Stimulated activated effector memory CD8-positive, alpha-beta T cell treated with anti-CD3 and anti-CD28 coated beads, Interleukin-12 subunit alpha, Interleukin-12 subunit beta, amount 100 ng/mL, for 72 hours (primary cell): ENCODE results near the gene IL22RA2.
"Not testable (repeated sequence)": the region's sequence is repeated elsewhere in the genome, so short reads cannot be mapped to it uniquely, and the experiment has no call there.

Source experiments
- ATAC-seq: fragments of 150-1000 bp; cut with Tn5 transposase; 2 replicates; pipeline ENCODE4 v1.10.0; 2021
- DNase-seq, 2 donors: peaks; one replicate each; pipeline ENCODE4 v3.0.0; 2021 to 2022; ENCODE audit warnings: low spot score in 2 of 2
- H3K27ac Mint-ChIP-seq: one replicate; pipeline ENCODE4 v1.8.0; 2022; ENCODE audit warnings: mild to moderate bottlenecking, mixed read lengths
- H3K36me3 Mint-ChIP-seq: one replicate; pipeline ENCODE4 v1.8.0; 2022; ENCODE audit warnings: mild to moderate bottlenecking, mixed read lengths
- H3K4me1 Mint-ChIP-seq: one replicate; pipeline ENCODE4 v1.8.0; 2022; ENCODE audit warnings: mixed read lengths
- H3K4me3 Mint-ChIP-seq: one replicate; pipeline ENCODE4 v1.8.0; 2022; ENCODE audit warnings: mild to moderate bottlenecking, mixed read lengths
- H3K9me3 Mint-ChIP-seq: one replicate; pipeline ENCODE4 v1.8.0; 2022; ENCODE audit warnings: mixed read lengths

IL22RA2 gene, protein sequence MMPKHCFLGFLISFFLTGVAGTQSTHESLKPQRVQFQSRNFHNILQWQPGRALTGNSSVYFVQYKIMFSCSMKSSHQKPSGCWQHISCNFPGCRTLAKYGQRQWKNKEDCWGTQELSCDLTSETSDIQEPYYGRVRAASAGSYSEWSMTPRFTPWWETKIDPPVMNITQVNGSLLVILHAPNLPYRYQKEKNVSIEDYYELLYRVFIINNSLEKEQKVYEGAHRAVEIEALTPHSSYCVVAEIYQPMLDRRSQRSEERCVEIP

DNA sequence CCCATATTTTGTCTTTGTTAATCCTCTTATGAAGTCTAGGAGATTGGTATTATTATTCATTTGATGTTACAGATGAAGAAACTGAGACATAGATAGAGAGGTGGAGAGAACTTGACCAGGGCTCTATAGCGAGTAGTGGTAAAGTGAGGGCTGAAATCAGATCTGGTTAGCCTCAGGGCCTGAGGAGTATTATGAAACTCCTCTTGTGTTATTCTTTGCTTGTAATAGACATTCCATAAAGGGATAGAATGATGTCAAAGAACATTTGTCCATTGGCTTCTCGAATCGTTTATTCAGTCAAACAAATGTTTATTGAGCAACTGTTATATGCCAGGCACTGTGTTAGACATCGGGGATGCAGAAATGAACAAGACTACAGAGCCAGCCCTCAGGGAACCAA lies at the start of gene IL22RA2:
Gene IL22RA2, minus strand, starts transcription at position 144 of the 400 bp plus-strand sequence. CDS start 11,895 bp downstream, outside the sequence.
- ATAC-seq (no peak), DNase-seq (no peak)
- Mint-ChIP-seq H3K27ac (no peak within 1 kb of the TSS), H3K9me3 (peaks cover 3% of the 10 kb centered on the region), H3K36me3 (no peaks in the 10 kb centered on the region), H3K4me1 (peaks cover under 1% of the 10 kb centered on the region), H3K4me3 (no peak within 1 kb of the TSS)

DNA sequence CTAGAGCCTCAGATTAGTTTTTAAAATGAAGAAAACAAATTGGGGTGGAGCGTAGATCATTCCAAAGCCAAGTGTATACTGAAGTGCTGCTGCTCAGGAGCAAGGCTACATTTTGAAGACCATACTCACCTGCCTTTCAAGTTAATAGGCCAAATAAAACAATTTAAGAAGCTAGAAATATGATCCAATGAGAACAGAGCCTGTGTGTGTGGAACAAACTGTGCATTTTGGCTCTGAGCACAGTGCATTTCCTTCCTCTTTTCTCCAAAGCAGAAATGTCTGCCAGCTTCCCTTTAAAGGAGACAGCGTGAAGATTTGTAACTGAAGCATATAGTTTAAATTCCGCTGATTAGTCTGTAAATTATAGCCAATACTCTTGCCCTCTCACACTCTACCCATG lies 48.9 kb upstream of the IL22RA2 start:
- Mint-ChIP-seq H3K9me3 (no peaks in the 10 kb centered on the region), H3K27ac (no peak overlapping the region), H3K4me1 (peaks cover 52% of the 10 kb centered on the region), H3K4me3 (no peak overlapping the region), H3K36me3 (peaks cover 11% of the 10 kb centered on the region)
- DNase-seq (no peak), ATAC-seq (no peak)

DNA sequence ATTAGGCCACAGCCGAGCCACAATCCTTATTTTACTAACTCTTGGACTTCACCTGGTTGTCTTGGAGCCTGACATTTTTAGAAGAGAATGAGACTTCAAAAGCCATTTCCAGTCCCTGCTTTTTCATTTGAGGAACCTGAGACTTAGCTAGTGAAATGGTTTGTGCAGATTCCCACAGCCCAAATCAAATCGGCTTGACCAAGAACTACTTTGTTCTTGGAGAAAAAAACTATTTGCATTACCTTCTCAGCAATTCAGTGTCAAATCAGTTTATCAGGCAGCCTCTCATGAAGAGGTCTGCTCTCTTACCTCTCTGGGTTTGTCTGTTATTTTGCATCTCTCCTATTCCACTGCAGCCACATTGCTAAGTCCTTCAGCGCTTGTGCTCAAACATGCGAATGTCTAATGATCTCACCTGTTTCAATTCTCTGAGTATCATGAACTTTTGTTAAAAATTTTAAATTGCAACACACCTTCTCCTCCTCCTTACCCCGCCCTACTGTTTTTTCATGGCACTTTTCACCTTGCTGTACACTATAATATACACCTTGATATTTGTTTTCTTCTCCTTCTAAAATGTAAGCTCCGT lies 46.3 kb upstream of the IL22RA2 start:
- DNase-seq (no peak), ATAC-seq (no peak)
- peaks cover 58% of the 10 kb centered on the region for H3K4me1 Mint-ChIP-seq
- peak overlapping the region; percentile 96 for H3K27ac Mint-ChIP-seq
- no peaks in the 10 kb centered on the region for H3K9me3 Mint-ChIP-seq
- peaks cover 11% of the 10 kb centered on the region for H3K36me3 Mint-ChIP-seq
- H3K4me3 Mint-ChIP-seq, result peak overlapping the region; percentile 84

DNA sequence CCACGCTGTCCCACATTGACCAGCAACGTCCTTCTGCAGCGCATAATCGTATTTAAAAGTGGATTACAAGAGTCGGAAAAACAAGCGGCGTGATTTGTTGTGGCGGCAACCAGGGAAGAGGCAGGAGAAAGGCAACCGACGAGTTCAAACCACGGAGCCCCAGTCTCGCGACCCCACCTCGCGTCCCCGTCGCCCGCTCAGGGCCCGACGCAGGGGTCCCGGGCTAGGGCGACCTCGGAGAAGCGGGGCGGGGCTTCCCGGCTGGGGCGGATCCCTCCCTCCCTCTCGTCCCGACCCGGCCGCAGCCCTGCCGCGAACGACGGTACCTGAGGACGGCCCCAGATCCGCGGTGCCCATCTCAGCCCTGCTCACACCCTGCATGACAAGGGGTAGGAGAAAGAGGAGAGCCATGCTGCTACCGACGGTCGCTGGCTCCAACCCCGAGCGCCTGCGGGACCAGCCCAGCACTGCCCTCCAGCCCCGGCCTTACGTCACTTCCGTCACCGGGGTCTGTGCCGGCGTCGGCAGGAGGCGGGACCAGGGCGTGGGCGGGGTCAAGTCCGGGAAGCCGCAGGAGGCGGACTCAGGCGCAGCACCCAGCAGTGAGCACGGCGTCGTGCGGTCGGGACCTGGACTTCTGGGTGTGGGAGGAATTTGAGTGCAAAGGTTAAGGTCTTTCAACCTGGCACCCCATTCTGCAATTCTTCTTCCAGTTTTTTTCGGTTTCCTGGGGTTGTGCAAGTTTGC lies 45.6 kb upstream of the IL22RA2 start, which contains the start of gene IFNGR1:
Gene IFNGR1, minus strand, starts transcription at position 469 of the 747 bp plus-strand sequence. Its CDS starts 58 bp downstream, at position 411.
- ATAC-seq (peak; percentile 86), DNase-seq (peak; percentile 93 to 98)
- Mint-ChIP-seq H3K27ac (peak within 1 kb of the TSS; percentile 96), H3K4me1 (peaks cover 58% of the 10 kb centered on the region), H3K4me3 (peak within 1 kb of the TSS; percentile 84), H3K36me3 (peaks cover 11% of the 10 kb centered on the region), H3K9me3 (no peaks in the 10 kb centered on the region)

DNA sequence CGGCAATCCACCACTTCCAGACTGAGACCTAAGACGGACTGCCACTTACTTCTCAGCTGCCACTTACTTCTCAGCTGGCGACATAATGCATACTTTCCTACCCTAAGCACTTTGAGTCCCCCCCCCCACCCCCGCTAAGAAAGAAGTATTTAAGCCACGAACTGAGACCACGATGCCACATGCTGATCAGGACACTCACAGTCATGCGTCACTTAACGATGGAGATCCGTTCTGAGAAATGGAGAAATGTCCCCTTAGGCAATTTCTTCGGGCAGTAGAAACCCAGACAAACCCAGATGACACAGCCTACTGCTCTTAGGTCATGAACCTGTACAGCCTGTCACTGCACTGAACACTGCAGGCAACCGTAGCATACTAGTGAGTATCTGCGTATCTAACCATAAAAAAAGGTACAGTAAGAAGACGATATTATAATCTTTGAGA lies 45.1 kb upstream of the IL22RA2 start:
- H3K4me3 Mint-ChIP-seq, result peak overlapping the region; percentile 84
- H3K9me3 Mint-ChIP-seq, result no peaks in the 10 kb centered on the region
- H3K27ac Mint-ChIP-seq, result peak overlapping the region; percentile 96
- peaks cover 58% of the 10 kb centered on the region for H3K4me1 Mint-ChIP-seq
- ATAC-seq (peak; percentile 93), DNase-seq (peak; percentile 30 to 71)
- peaks cover 11% of the 10 kb centered on the region for H3K36me3 Mint-ChIP-seq

DNA sequence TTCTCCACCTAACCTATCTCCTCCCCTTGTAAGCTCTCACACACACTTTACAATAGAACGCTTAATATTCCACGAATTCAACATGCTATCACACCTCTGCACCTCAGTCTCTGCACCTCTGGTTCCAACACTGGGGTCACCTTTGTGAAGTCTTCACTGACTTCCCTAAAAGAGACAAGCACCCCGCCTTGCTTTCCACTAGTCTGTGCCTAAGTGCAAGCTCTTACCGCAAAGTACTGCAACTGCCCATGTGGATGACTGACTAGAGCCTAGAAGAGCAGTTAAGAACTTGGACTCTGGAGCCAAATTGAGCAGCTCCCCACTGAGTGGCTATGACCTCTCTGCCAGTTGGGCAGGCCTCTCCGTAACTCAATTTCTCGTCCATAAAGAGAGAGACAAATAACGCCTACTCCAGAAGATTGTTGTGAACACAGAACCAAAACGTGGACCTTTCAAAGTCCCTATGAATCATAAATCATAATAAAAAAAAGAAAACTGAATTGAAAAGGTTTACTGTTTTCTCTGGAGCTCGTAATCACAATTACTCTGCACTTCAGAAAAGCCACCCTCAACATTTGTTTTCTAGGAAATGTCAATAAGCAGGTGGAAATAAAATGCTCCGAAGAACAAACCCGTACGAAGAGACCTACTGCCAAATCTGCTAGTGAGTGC lies 44.5 kb upstream of the IL22RA2 start:
- Mint-ChIP-seq H3K9me3 (no peaks in the 10 kb centered on the region), H3K4me3 (peak overlapping the region; percentile 84), H3K36me3 (peaks cover 11% of the 10 kb centered on the region), H3K4me1 (peaks cover 60% of the 10 kb centered on the region), H3K27ac (peak overlapping the region; percentile 96)
- no peak for DNase-seq
- no peak for ATAC-seq

DNA sequence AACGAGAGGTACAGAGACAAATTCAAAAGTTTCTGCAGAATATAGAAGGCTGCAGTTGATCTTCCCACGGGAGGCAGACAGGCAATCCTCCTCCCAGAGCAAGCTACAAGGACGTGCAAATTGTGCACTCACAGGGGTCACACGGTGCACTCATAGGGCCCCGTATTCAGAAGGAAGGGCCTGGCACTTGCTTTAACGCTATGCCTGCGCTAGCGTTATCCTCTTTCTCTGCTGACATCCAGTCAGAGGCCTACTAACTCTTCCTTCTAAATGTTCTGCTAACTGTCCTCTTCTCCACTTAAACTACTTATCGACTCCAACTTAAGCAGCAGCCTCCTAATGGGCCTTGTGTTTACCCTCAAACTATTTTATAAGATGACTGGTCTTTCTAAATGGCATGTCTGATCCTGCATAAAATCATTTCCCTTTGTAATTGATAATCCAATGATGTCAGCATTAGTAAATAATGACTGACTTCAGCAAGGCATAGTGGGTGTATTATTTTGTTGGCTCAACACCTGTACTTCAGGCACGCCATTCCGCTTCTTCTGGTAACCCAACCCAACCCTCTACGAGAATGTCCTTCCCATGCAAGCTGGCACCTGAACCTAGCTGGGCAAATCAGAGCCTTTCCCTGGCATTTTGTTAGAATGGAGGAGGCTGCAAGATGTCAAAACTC lies 43.6 kb upstream of the IL22RA2 start:
- ATAC-seq (no peak), DNase-seq (no peak)
- peaks cover 16% of the 10 kb centered on the region for H3K36me3 Mint-ChIP-seq
- H3K27ac Mint-ChIP-seq, result peak overlapping the region; percentile 96
- H3K4me1 Mint-ChIP-seq, result peaks cover 68% of the 10 kb centered on the region
- no peaks in the 10 kb centered on the region for H3K9me3 Mint-ChIP-seq
- peak overlapping the region; percentile 84 for H3K4me3 Mint-ChIP-seq

DNA sequence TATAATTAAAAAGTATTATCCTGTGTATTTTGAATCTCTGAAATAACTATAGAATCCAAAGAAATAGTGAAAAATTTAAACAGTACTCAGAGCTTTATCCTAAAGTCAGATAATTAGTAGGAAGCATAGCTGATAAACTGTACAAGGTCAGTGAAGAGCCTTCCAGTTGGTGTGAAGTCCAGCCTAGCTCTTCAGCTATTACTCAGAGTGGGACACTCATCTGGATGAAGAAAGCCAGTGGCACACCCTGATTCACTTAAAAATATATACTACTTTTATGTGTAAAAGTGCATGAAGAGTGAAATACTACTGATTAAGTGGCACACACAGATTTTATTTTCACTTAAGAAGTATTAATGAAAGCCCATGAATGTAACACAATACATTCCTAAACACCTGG lies 42.7 kb upstream of the IL22RA2 start:
- H3K4me3 Mint-ChIP-seq, result peak overlapping the region; percentile 84
- H3K27ac Mint-ChIP-seq, result peak overlapping the region; percentile 96
- H3K4me1 Mint-ChIP-seq, result peaks cover 77% of the 10 kb centered on the region
- ATAC-seq, result no peak
- DNase-seq, result no peak
- H3K36me3 Mint-ChIP-seq, result peaks cover 16% of the 10 kb centered on the region
- no peaks in the 10 kb centered on the region for H3K9me3 Mint-ChIP-seq

DNA sequence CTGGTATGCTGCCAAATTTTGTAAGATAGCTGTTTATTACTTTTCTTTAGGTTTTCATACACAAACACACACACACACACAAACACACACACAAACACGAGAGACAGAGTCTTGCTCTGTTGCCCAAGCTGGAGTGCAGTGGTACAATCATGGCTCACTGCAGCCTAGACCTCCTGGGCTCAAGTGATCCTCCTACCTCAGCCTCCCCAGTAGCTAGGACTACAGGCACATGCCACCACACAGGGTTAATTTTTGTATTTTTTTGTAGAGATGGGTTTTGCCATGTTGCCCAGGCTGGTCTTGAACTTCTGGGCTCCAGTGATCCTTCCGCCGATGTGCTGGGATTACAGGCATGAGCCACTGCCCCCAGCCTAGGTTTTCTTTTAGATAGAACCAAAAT lies 42.2 kb upstream of the IL22RA2 start:
- H3K36me3 Mint-ChIP-seq, result peaks cover 16% of the 10 kb centered on the region
- not testable (repeated sequence) for DNase-seq, ATAC-seq, H3K9me3 Mint-ChIP-seq
- peak overlapping the region; percentile 96 for H3K27ac Mint-ChIP-seq
- H3K4me3 Mint-ChIP-seq, result peak overlapping the region; percentile 84
- peaks cover 78% of the 10 kb centered on the region for H3K4me1 Mint-ChIP-seq

DNA sequence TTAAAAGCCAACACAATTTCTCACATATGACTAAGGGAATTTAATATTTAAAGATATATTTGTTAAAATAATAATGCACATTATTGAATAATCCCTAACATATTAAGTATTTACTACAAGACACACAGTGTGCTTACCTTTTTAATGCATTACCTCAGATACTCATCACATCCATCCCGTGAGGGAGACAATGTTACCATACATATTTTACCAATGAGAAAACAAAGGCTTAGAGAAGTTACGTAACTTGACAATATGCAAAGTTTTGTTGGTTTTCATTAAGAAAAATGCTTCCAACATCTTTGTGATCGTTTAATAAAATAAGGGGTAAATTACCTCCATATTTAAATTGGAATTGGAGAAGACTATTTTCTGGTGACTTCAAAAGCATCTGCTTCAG lies 41.5 kb upstream of the IL22RA2 start:
- DNase-seq (no peak), ATAC-seq (no peak)
- Mint-ChIP-seq H3K4me1 (peaks cover 77% of the 10 kb centered on the region), H3K9me3 (no peaks in the 10 kb centered on the region), H3K4me3 (peak overlapping the region; percentile 27), H3K27ac (no peak overlapping the region), H3K36me3 (peaks cover 18% of the 10 kb centered on the region)

DNA sequence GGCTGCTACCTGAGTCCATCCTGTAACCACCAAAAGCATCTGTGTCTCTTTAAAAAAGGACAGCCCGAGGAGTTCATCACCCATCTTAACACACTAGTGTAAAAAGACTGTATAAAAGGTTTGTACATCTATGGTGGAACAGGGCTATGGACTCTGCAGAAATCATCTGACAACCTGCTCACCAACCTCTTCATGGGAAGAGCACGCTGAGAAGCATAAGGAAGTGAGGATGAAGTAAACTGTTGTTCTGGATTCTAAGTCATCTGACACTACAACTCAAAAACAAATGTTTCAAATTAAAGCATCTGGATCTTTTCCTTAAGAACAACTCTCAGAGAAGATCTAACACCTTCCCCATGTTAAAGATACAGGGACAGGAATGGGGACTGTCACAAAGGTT lies 40.4 kb upstream of the IL22RA2 start:
- Mint-ChIP-seq H3K4me3 (peak overlapping the region; percentile 27), H3K27ac (peak overlapping the region; percentile 48), H3K4me1 (peaks cover 81% of the 10 kb centered on the region), H3K9me3 (no peaks in the 10 kb centered on the region), H3K36me3 (peaks cover 18% of the 10 kb centered on the region)
- DNase-seq, result no peak
- no peak for ATAC-seq

DNA sequence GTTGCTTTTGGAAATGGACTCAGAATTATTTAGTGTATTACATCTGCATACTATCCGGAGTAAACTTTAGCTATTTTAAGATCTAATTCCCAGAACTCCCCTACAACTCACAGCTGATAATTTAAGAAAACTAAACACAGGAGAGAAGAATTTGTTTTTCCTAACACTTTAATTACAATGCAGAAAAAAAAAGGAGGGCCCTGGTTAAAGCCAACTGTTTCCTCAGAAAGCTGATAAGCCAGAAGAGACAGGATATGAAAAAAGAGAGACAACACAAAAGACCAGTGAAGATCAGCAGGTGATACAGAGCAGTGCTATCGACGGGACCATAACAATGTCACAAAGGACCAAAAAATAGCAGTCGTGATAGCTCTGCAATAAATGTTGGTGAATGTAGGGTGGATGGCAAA lies 39.9 kb upstream of the IL22RA2 start:
- Mint-ChIP-seq H3K4me3 (peak overlapping the region; percentile 27), H3K4me1 (peaks cover 81% of the 10 kb centered on the region), H3K9me3 (no peaks in the 10 kb centered on the region), H3K27ac (peak overlapping the region; percentile 48), H3K36me3 (peaks cover 13% of the 10 kb centered on the region)
- DNase-seq (no peak), ATAC-seq (no peak)

DNA sequence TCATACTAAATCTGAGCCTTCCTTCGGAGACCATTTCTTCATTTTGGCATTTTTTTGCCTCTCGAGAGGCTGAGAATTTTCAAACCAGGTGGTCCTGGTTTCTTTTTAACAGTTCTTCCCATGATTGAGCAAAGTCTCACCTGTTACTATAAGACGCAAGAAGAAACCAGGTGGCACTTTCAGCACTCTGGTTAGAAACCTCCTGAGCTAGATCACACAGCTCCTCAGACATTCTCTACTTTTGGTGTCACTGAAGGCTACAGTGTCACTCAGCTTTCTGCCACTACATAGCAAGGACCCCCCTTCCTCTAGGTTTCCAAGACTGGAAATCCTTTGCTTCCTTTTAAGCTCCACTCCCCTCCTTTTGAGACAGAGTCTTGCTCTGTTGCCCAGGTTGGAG lies 38.5 kb upstream of the IL22RA2 start:
- peaks cover 78% of the 10 kb centered on the region for H3K4me1 Mint-ChIP-seq
- H3K9me3 Mint-ChIP-seq, result no peaks in the 10 kb centered on the region
- peaks cover 16% of the 10 kb centered on the region for H3K36me3 Mint-ChIP-seq
- peak overlapping the region; percentile 57 for H3K27ac Mint-ChIP-seq
- ATAC-seq, result no peak
- H3K4me3 Mint-ChIP-seq, result no peak overlapping the region
- no peak for DNase-seq

DNA sequence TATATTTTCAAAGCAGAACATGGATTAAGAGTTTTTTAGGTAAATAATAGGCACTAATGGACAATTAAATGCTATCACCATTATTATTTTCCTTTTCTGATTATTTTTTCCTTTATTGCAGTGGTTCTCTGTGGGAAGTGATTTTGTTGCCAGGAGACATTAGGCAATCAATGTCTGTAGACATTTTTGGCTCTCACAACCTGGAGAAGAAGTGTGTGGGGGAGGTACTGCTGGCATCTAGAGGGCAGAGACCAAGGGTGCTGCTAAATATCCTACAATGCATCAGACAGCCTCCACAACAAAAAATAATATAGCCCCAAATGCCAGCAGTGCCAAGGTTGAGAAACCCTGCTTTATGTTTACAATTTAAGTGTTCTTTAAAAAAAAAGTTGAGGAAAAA lies 37.5 kb upstream of the IL22RA2 start:
- DNase-seq (no peak), ATAC-seq (no peak)
- Mint-ChIP-seq H3K4me3 (no peak overlapping the region), H3K9me3 (no peaks in the 10 kb centered on the region), H3K27ac (peak overlapping the region; percentile 40), H3K4me1 (peaks cover 76% of the 10 kb centered on the region), H3K36me3 (peaks cover 26% of the 10 kb centered on the region)

DNA sequence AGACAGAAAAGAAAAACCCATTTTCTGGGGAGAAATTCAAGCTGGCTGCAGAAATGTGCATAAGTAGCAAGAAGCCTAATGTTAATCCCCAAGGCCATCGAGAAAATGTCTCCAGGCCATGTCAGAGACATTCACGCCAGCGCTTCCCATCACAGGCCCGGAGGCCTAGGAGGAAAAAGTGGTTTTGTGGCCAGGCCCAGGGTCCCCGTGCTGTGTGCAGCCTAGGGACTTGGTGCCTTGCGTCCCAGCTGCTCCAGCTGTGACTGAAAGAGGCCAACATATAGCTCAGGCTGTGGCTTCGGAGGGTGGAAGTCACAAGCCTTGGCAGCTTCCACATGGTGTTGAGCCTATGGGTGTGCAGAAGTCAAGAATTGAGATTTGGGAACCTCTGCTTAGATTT lies 34.8 kb upstream of the IL22RA2 start:
- Mint-ChIP-seq H3K27ac (peak overlapping the region; percentile 30), H3K36me3 (peaks cover 52% of the 10 kb centered on the region), H3K4me1 (peaks cover 63% of the 10 kb centered on the region), H3K4me3 (no peak overlapping the region), H3K9me3 (no peaks in the 10 kb centered on the region)
- ATAC-seq, result no peak
- no peak for DNase-seq
